HK-2 (cell line): ENCODE results near the gene CTXND2.
"Not testable (repeated sequence)": the region's sequence is repeated elsewhere in the genome, so short reads cannot be mapped to it uniquely, and the experiment has no call there.

Source experiments
- DNase-seq: peaks from one replicate; pipeline ENCODE4 v3.0.0-alpha.2; 2018; ENCODE audit not compliant: unreplicated experiment

The CTXND2 gene

DNA sequence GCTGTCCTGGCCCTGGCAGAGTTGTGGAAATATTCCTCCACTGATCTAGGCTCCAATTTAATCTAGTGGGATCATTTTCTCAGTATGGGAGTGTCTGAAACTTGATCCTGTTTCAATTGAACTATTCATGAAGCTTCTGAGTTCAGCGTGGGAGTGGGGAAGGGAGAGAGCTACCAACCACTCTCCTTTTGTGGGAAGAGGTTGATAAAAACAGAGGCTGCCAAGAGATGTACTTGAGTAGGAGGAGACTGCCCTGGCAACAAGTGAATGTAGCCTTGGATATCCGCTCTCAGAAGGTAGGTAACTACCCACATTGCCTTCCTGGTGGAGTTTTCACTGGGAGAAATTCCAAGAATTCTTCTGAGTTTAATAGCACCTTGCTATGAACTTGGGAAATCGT, at the start of gene CTXND2:
Gene CTXND2 (plus strand): TSS at position 119 of the 400 bp plus-strand sequence. CDS start 25,179 bp downstream, outside the sequence.
- no peak for DNase-seq

- DNase-seq = not testable (repeated sequence)
Measured at GRCh38 chr1:150840850-150841249, 46.1 kb upstream of the CTXND2 start.

GRCh38 chr1:150841626-150842025, 45.3 kb upstream of the CTXND2 start:
- DNase-seq = no peak

GRCh38 chr1:150842343-150842742, 44.6 kb upstream of the CTXND2 start:
- DNase-seq = no peak

DNA sequence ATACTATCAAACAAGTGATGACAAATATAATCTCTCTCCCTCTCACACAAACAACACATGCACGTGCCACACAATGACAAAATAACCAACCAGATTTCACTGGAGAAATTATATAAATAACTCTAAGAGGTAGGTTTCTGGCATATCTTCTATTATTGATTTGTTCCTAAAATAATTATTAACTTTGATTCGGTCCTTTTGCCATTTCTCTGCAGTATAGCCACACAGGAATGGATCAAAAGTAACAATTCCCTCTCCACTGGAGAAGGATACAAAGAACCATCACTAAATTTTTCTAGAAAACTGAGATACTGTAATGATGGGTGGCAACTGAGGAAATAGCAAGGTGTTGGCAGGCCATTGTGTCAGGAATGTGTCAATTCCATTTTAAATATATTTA, 44.0 kb upstream of the CTXND2 start:
- no peak for DNase-seq

- DNase-seq = no peak
Measured at GRCh38 chr1:150843474-150843873, 43.5 kb upstream of the CTXND2 start.

- no peak for DNase-seq
Measured at GRCh38 chr1:150846473-150847146, 40.3 kb upstream of the CTXND2 start.

GRCh38 chr1:150850801-150851362, 36.1 kb upstream of the CTXND2 start:
- DNase-seq = not testable (repeated sequence)

DNA sequence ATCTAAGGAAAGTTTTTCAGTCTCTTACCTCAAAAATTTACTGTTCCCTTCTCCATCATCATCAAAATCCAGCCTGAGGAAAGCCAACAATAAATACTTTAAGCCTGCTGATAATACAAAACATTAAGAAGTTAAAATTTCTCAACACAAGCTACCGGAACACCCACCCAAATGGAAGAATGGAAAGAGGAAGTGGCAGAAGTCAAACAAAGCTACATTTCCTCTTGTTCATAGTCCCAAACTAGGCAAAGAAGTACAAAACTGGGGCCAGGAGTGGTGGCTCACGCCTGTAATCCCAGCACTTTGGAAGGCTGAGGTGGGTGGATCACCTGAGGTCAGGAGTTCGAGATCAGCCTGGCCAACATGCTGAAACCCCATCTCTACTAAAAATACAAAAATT, 34.2 kb upstream of the CTXND2 start:
- DNase-seq = not testable (repeated sequence)

GRCh38 chr1:150863724-150864123, 23.2 kb upstream of the CTXND2 start:
- DNase-seq = no peak

DNA sequence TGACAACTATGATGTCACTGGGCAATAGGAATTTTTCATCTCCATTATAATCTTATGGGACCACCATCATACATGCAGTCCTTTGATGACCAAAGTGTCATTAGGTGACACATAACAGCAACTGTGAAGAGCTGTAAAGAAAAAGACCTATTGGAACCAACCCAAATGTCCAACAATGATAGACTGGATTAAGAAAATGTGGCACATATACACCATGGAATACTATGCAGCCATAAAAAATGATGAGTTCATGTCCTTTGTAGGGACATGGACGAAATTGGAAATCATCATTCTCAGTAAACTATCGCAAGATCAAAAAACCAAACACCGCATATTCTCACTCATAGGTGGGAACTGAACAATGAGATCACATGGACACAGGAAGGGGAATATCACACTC, 22.7 kb upstream of the CTXND2 start:
- DNase-seq = not testable (repeated sequence)

DNA sequence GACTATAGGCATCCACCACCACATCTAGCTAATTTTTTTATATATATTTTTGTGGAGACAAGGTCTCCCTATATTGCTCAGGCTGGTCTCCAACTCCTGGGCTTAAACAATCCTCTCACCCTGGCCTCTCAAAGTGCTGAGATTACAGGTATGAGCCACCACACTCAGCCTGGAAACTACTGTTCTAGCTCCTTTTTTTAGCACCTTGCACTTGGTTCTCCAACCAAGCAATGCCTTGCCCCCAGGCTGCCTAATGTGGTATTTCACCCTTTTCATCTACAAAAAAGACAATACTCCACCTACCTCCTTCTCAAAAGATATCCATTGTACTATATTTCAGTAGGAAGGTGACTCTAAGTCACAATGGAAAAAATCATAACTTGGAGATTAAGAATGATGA, 17.3 kb upstream of the CTXND2 start:
- DNase-seq = no peak

GRCh38 chr1:150872572-150872971, 14.4 kb upstream of the CTXND2 start:
- DNase-seq = no peak

GRCh38 chr1:150873521-150873920, 13.4 kb upstream of the CTXND2 start:
- no peak for DNase-seq

GRCh38 chr1:150874455-150875196, 12.3 kb upstream of the CTXND2 start:
- DNase-seq = no peak

- DNase-seq = peak; percentile 15
Measured at GRCh38 chr1:150875197-150876118, 11.5 kb upstream of the CTXND2 start.

DNA sequence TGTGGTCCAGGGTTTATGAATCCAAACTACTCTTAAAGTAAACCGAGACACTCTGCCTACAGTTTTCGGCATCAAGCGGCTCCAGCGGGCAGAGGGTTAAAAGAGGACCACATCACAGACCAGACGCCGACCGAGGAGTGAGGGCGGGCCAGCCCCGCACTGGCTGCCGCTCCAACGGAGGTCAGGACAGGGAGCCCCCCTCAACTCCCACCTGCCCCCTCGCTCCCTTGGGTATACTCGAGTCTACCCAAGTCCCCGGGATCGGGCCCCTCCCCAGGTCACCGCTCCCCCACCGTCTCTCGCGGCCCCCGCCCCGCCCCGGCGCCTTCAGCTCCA, 10.8 kb upstream of the CTXND2 start:
- DNase-seq = no peak

DNA sequence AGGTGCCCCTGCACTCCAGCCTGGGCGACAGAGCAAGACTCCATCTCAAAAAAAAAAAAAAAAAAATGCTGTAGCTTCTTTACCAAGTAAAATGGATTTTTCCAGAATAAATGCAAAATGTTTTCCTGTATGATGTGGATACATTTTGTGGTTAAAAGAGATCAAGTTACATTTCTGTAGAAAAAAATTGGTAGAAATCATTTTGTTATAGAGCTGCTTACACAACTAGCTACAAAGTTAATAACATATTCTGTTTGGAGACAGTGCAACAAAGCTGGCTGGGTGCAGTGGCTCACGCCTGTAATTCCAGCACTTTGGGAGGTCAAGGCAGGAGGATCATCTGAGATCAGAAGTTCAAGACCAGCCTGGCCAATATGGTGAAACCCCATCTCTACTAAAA, 8.0 kb upstream of the CTXND2 start:
- not testable (repeated sequence) for DNase-seq

- no peak for DNase-seq
Measured at GRCh38 chr1:150881331-150882070, 5.4 kb upstream of the CTXND2 start.

DNA sequence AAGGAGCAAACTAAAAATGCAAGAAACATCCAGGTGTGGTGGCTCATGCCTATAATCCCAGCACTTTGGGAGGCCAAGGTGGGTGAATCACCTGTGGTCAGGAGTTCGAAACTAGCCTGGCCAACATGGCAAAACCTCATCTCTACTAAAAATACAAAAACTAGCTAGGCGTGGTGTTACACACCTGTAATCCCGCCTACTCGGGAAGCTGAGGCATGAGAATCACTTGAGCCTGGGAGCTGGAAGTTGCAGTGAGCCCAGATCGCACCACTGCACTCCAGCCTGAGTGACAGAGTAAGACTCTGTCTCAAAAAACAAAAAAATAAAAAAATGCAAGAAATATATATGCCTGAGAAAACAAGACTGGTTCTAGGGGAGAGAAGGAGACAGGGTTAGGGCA, 3.8 kb upstream of the CTXND2 start:
- DNase-seq = not testable (repeated sequence)

GRCh38 chr1:150888727-150889126, 1.8 kb downstream of the CTXND2 start:
- DNase-seq = no peak
